HepG2 (cell line): ENCODE data around the gene SLC1A4. TPM values are rescaled to one million over a fixed set of nuclear protein-coding genes. Genes with fewer than 3 reads are reported as not detected.

Experiments
- ATRX ChIP-seq: sonication (generic); formaldehyde crosslinking; IDR thresholded peaks from 2 replicates; pipeline ENCODE4 v1.4.0; 2020; ENCODE audit warnings: missing genetic modification reagents, borderline replicate concordance
- DMAP1 ChIP-seq: IDR thresholded peaks from 2 replicates; pipeline ENCODE4 v1.6.1; 2016
- ELF4 ChIP-seq: sonication (generic); formaldehyde crosslinking; IDR thresholded peaks from 2 replicates; pipeline ENCODE4 v1.5.0; 2020; ENCODE audit warnings: missing genetic modification reagents, mild to moderate bottlenecking, moderate library complexity, borderline replicate concordance
- ETV5 ChIP-seq: IDR thresholded peaks from 2 replicates; pipeline ENCODE4 v1.6.1; 2018; ENCODE audit warnings: missing biosample characterization, missing genetic modification reagents, inconsistent platforms, borderline replicate concordance
- FOXP1 ChIP-seq, 2 experiments: fragments of 450-650 bp in 1 of 2; IDR thresholded peaks; 2 replicates each; pipeline ENCODE4 v1.6.1; 2017 to 2018; ENCODE audit warnings: antibody characterized with exemption in 1 of 2
- IKZF1 ChIP-seq: fragments of 450-650 bp; IDR thresholded peaks from 2 replicates; pipeline ENCODE4 v1.7.1; 2016
- MAFG ChIP-seq: sonication (generic); formaldehyde crosslinking; IDR thresholded peaks from 2 replicates; pipeline ENCODE4 v1.5.1; 2020; ENCODE audit warnings: mild to moderate bottlenecking, missing genetic modification reagents
- MED8 ChIP-seq: sonication (generic); formaldehyde crosslinking; IDR thresholded peaks from 2 replicates; pipeline ENCODE4 v1.8.1; 2023; ENCODE audit warnings: mild to moderate bottlenecking, missing genetic modification reagents; ENCODE audit not compliant: insufficient replicate concordance
- MXD4 ChIP-seq: IDR thresholded peaks from 2 replicates; pipeline ENCODE4 v1.6.1; 2016; ENCODE audit warnings: mild to moderate bottlenecking, missing biosample characterization, missing genetic modification reagents
- RAD51 ChIP-seq: fragments of 450-650 bp; IDR thresholded peaks from 2 replicates; pipeline ENCODE4 v1.6.1; 2016; ENCODE audit warnings: borderline replicate concordance
- RCOR2 ChIP-seq: IDR thresholded peaks from 2 replicates; pipeline ENCODE4 v1.6.1; 2016; ENCODE audit warnings: missing biosample characterization, missing genetic modification reagents
- ZFX ChIP-seq: sonication (generic); formaldehyde crosslinking; IDR thresholded peaks from 2 replicates; pipeline ENCODE4 v1.4.0; 2020; ENCODE audit warnings: mild to moderate bottlenecking, low read depth, missing genetic modification reagents, moderate library complexity
- ZMAT5 ChIP-seq: sonication (generic); formaldehyde crosslinking; IDR thresholded peaks from 2 replicates; pipeline ENCODE4 v1.5.0; 2020; ENCODE audit warnings: mild to moderate bottlenecking, low read depth, missing genetic modification reagents, borderline replicate concordance
- ZNF564 ChIP-seq: sonication (generic); formaldehyde crosslinking; IDR thresholded peaks from 2 replicates; pipeline ENCODE4 v1.8.1; 2023; ENCODE audit warnings: mild to moderate bottlenecking, missing genetic modification reagents
- ZNF619 ChIP-seq: sonication (generic); formaldehyde crosslinking; IDR thresholded peaks from 2 replicates; pipeline ENCODE4 v1.4.0; 2020; ENCODE audit warnings: mild to moderate bottlenecking, missing genetic modification reagents
- ZNF737 ChIP-seq: sonication (generic); formaldehyde crosslinking; IDR thresholded peaks from 2 replicates; pipeline ENCODE4 v1.5.0; 2020; ENCODE audit warnings: missing genetic modification reagents, mild to moderate bottlenecking, borderline replicate concordance
- ZNF761 ChIP-seq: sonication (generic); formaldehyde crosslinking; conservative IDR thresholded peaks from 2 replicates; pipeline ENCODE4 v1.4.0; 2020; ENCODE audit warnings: mild to moderate bottlenecking, missing genetic modification reagents
- ZNF773 ChIP-seq: sonication (generic); formaldehyde crosslinking; IDR thresholded peaks from 2 replicates; pipeline ENCODE4 v1.4.0; 2020; ENCODE audit warnings: missing genetic modification reagents, borderline replicate concordance
- ZSCAN25 ChIP-seq: sonication (generic); formaldehyde crosslinking; IDR thresholded peaks from 2 replicates; pipeline ENCODE4 v1.8.0; 2022; ENCODE audit warnings: mild to moderate bottlenecking, missing genetic modification reagents
- polyA plus RNA-seq, 8 experiments: library from polyadenylated mRNA; depleted of rRNA in 3 of 8; stranded (reverse) in 7 of 8; unstranded in 1 of 8; fragments of >200 nt; fragmentation: Illumina TruSeq in 4 of 8; extraction: Trizol in 4 of 8; gene quantifications; 2 replicates each; pipeline versions ENCODE4 v1.2.1 to v1.2.3, GENCODE V29; 2011 to 2016; ENCODE audit warnings: low read depth in 4 of 8, missing spikeins in 1 of 8, mixed read lengths in 1 of 8; ENCODE audit not compliant: insufficient read depth in 1 of 8
- total RNA-seq, 5 experiments: library from RNA; depleted of rRNA; stranded (reverse); fragments of >200 nt; fragmentation: Illumina TruSeq; extraction: Trizol; gene quantifications; 2 replicates each; pipeline ENCODE4 v1.2.3, GENCODE V29; 2016; ENCODE audit warnings: low read depth in 1 of 5
- TF ChIP-seq, protein P1 (sequence below): sonication (generic); formaldehyde crosslinking; IDR thresholded peaks from 2 replicates; pipeline ENCODE4 v1.4.0; 2020; ENCODE audit warnings: missing genetic modification reagents, borderline replicate concordance
- TF ChIP-seq, protein P2 (sequence below): sonication (generic); formaldehyde crosslinking; IDR thresholded peaks from 2 replicates; pipeline ENCODE4 v1.4.0; 2020; ENCODE audit warnings: missing genetic modification reagents, mild to moderate bottlenecking, borderline replicate concordance
- TF ChIP-seq, protein P3 (sequence below): sonication (generic); formaldehyde crosslinking; conservative IDR thresholded peaks from 2 replicates; pipeline ENCODE4 v1.8.0; 2022; ENCODE audit warnings: mild to moderate bottlenecking, moderate library complexity, missing genetic modification reagents

The SLC1A4 gene
- total and polyA plus RNA-seq, 2 of the 13 experiments (the other 11 are each of a cell fraction or from before 2014, with no cell fraction given) = 21.0 to 39.6 TPM

DNA sequence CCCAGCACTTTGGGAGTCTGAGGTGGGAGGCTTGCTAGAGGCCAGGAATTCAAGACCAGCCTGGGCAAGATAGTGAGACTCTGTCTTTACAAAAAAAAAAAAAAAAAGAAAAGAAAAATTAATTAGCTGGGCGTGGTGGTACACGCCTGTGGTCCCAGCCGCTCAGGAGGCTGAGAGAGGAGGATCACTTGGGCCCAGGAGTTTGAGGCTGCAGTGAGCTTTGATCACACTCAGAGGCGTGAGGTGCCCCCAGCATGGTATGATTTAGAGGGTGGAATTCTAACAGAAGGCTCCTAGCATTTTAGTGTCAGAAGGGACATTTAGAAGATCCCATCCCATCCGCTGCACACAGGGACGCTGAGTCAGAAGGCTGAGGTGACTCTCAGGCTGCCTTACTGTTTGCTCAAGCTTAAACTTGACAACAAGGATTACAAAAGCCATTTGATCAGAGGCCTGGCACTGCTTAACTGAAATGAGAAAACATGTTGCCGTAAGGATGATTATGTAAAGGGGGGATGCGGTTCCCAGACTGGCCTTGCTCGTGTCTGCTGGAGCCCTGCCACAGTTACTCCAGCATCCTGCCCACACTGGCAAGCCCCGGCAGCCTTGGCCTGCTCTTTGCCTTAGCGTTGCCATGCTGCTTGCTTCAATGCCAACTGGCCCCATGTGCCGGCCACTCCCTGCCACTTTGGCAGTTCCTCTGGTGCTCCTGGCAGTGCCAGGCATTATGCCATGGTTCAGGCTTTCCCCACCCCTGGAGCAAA is 45.6 kb upstream of the SLC1A4 start (continued):
- TF ChIP-seq MXD4 (CRISPR knock-in tag) = 0 out of 2 replicates have a peak, but pooled peaks have one; percentile 46
- TF ChIP-seq, protein P1, sequence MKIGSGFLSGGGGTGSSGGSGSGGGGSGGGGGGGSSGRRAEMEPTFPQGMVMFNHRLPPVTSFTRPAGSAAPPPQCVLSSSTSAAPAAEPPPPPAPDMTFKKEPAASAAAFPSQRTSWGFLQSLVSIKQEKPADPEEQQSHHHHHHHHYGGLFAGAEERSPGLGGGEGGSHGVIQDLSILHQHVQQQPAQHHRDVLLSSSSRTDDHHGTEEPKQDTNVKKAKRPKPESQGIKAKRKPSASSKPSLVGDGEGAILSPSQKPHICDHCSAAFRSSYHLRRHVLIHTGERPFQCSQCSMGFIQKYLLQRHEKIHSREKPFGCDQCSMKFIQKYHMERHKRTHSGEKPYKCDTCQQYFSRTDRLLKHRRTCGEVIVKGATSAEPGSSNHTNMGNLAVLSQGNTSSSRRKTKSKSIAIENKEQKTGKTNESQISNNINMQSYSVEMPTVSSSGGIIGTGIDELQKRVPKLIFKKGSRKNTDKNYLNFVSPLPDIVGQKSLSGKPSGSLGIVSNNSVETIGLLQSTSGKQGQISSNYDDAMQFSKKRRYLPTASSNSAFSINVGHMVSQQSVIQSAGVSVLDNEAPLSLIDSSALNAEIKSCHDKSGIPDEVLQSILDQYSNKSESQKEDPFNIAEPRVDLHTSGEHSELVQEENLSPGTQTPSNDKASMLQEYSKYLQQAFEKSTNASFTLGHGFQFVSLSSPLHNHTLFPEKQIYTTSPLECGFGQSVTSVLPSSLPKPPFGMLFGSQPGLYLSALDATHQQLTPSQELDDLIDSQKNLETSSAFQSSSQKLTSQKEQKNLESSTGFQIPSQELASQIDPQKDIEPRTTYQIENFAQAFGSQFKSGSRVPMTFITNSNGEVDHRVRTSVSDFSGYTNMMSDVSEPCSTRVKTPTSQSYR (CRISPR knock-in tag) = peak; percentile 53; the same call in 1 of the 2 replicates
- TF ChIP-seq ZNF737 = no peak
- TF ChIP-seq FOXP1 (IDR thresholded peaks at IDR 0.05) = no peak
- TF ChIP-seq FOXP1 (CRISPR knock-in tag; IDR thresholded peaks at IDR 0.05) = peak; percentile 92
- TF ChIP-seq RCOR2 (CRISPR knock-in tag) = 0 out of 2 replicates have a peak, but pooled peaks have one; percentile 56
- TF ChIP-seq, protein P2, sequence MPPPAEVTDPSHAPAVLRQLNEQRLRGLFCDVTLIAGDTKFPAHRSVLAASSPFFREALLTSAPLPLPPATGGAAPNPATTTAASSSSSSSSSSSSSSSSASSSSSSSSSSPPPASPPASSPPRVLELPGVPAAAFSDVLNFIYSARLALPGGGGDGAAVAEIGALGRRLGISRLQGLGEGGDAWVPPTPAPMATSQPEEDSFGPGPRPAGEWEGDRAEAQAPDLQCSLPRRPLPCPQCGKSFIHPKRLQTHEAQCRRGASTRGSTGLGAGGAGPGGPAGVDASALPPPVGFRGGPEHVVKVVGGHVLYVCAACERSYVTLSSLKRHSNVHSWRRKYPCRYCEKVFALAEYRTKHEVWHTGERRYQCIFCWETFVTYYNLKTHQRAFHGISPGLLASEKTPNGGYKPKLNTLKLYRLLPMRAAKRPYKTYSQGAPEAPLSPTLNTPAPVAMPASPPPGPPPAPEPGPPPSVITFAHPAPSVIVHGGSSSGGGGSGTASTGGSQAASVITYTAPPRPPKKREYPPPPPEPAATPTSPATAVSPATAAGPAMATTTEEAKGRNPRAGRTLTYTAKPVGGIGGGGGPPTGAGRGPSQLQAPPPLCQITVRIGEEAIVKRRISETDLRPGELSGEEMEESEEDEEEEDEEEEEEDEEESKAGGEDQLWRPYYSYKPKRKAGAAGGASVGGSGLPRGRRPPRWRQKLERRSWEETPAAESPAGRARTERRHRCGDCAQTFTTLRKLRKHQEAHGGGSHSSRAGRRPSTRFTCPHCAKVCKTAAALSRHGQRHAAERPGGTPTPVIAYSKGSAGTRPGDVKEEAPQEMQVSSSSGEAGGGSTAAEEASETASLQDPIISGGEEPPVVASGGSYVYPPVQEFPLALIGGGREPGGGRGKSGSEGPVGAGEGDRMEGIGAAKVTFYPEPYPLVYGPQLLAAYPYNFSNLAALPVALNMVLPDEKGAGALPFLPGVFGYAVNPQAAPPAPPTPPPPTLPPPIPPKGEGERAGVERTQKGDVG (CRISPR knock-in tag) = 0 out of 2 replicates have a peak, but pooled peaks have one; percentile 4
- no peak for TF ChIP-seq ZNF773
- peak; percentile 68; the same call in 1 of the 2 replicates for TF ChIP-seq ETV5 (CRISPR knock-in tag)
- TF ChIP-seq, protein P3, sequence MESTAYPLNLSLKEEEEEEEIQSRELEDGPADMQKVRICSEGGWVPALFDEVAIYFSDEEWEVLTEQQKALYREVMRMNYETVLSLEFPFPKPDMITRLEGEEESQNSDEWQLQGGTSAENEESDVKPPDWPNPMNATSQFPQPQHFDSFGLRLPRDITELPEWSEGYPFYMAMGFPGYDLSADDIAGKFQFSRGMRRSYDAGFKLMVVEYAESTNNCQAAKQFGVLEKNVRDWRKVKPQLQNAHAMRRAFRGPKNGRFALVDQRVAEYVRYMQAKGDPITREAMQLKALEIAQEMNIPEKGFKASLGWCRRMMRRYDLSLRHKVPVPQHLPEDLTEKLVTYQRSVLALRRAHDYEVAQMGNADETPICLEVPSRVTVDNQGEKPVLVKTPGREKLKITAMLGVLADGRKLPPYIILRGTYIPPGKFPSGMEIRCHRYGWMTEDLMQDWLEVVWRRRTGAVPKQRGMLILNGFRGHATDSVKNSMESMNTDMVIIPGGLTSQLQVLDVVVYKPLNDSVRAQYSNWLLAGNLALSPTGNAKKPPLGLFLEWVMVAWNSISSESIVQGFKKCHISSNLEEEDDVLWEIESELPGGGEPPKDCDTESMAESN (CRISPR knock-in tag) = no peak
- no peak for TF ChIP-seq ZNF619
- no peak for TF ChIP-seq DMAP1 (CRISPR knock-in tag)
- TF ChIP-seq ZSCAN25 (CRISPR knock-in tag) = peak; percentile 61; the same call in 1 of the 2 replicates
- TF ChIP-seq ZNF761 = no peak
- no peak for TF ChIP-seq ELF4 (CRISPR knock-in tag)
- TF ChIP-seq ZMAT5 (CRISPR knock-in tag) = no peak
- TF ChIP-seq ZNF564 (CRISPR knock-in tag) = no peak
- TF ChIP-seq ZFX (CRISPR knock-in tag) = peak; percentile 49; the same call in 1 of the 2 replicates
- TF ChIP-seq ATRX (CRISPR knock-in tag) = no peak
- TF ChIP-seq MAFG (CRISPR knock-in tag) = no peak
- no peak for TF ChIP-seq IKZF1
- no peak for TF ChIP-seq MED8
- no peak for TF ChIP-seq RAD51
